Endothelial cell of umbilical vein (primary cell): ENCODE measurements around the gene RAB27B. TPM values are rescaled to one million over a fixed set of nuclear protein-coding genes. Genes with fewer than 3 reads are reported as not detected.

Experiments
- BruUV-seq: library from RNA; stranded (reverse); fragments of 400-500 nt; replicated peaks from 2 replicates; lab custom pipeline; 2021; lab: Mats Ljungman, UMichigan
- CTCF ChIA-PET: fragments of 300-600, 350-600 bp; sonication (Branson Sonifier 250); formaldehyde crosslinking; loops from one replicate; lab custom pipeline; 2021; ENCODE audit warnings: antibody characterized with exemption, inconsistent platforms; lab: Charles Lee
- POLR2A ChIA-PET: fragments of 300-600, 350-600 bp; sonication (Branson Sonifier 250); formaldehyde crosslinking; loops from one replicate; lab custom pipeline; 2021; ENCODE audit warnings: antibody characterized with exemption, inconsistent platforms; lab: Charles Lee
- DNase-seq: peaks from one replicate; pipeline ENCODE4 v3.0.0-alpha.2; 2011; ENCODE audit warnings: low read depth, low spot score
- FAIRE-seq: peaks from 2 replicates; lab custom pipeline; 2011; peaks lifted over from hg19 to GRCh38; lab: Jason Lieb, UNC
- H2AFZ ChIP-seq: 2 replicates; pipeline ENCODE4 v1.6.0; 2012; ENCODE audit warnings: low read depth, low read length, control low read depth, inconsistent platforms
- H3K27ac ChIP-seq: 2 replicates; pipeline ENCODE4 v1.5.1; 2011; ENCODE audit warnings: low read depth, mild to moderate bottlenecking, control low read depth, low read length, moderate library complexity; ENCODE audit not compliant: insufficient read depth
- H3K27me3 ChIP-seq, 2 experiments: 2 replicates each; pipeline versions ENCODE4 v1.6.0 to v1.6.1; 2011; ENCODE audit warnings: low read length in 2 of 2, mixed read lengths in 1 of 2; ENCODE audit not compliant: control insufficient read depth in 2 of 2, insufficient read depth in 2 of 2
- H3K36me3 ChIP-seq, 2 experiments: 2 replicates in 1 of 2; 3 replicates in 1 of 2; pipeline ENCODE4 v1.5.1; 2011; ENCODE audit warnings: low read length in 2 of 2, mild to moderate bottlenecking in 1 of 2, moderate library complexity in 1 of 2; ENCODE audit not compliant: control insufficient read depth in 2 of 2, insufficient read depth in 2 of 2; ENCODE audit errors: extremely low read depth in 1 of 2
- H3K4me1 ChIP-seq: 3 replicates; pipeline ENCODE4 v1.5.1; 2011; ENCODE audit warnings: mild to moderate bottlenecking, low read length; ENCODE audit not compliant: control insufficient read depth, insufficient read depth; ENCODE audit errors: extremely low read depth
- H3K4me2 ChIP-seq: 2 replicates; pipeline ENCODE4 v1.6.1; 2011; ENCODE audit warnings: low read length, control low read depth, mixed read lengths; ENCODE audit not compliant: insufficient read depth
- H3K4me3 ChIP-seq, 3 experiments: fragments of 200-600 bp in 1 of 3; sonication (generic), shearing (Covaris generic) in 1 of 3; replicated peaks in 1 of 3; 2 replicates each; pipeline ENCODE4 v1.5.1; 2011 to 2016; ENCODE audit warnings: control low read depth in 3 of 3, low read length in 3 of 3, mild to moderate bottlenecking in 2 of 3, inconsistent platforms in 1 of 3, low read depth in 1 of 3, moderate library complexity in 1 of 3; ENCODE audit not compliant: insufficient read depth in 1 of 3
- H3K79me2 ChIP-seq: 2 replicates; pipeline ENCODE4 v1.6.0; 2012; ENCODE audit warnings: low read length, inconsistent platforms; ENCODE audit not compliant: control insufficient read depth, insufficient read depth
- H3K9ac ChIP-seq: replicated peaks from 2 replicates; pipeline ENCODE3; 2011; ENCODE audit warnings: low read length, control low read depth; ENCODE audit not compliant: insufficient read depth; ENCODE audit errors: extremely low read depth
- H3K9me1 ChIP-seq: replicated peaks from 3 replicates; pipeline ENCODE4 v1.6.0; 2011; ENCODE audit warnings: mild to moderate bottlenecking, low read length; ENCODE audit not compliant: control insufficient read depth, insufficient read depth; ENCODE audit errors: extremely low read depth
- H3K9me3 ChIP-seq: replicated peaks from 2 replicates; pipeline ENCODE4 v1.5.1; 2012; ENCODE audit warnings: low read length, inconsistent platforms; ENCODE audit not compliant: control insufficient read depth, insufficient read depth
- H4K20me1 ChIP-seq: replicated peaks from 2 replicates; pipeline ENCODE3; 2011; ENCODE audit warnings: mild to moderate bottlenecking, low read length; ENCODE audit not compliant: control insufficient read depth, insufficient read depth; ENCODE audit errors: extremely low read depth
- CTCF ChIP-seq, 2 donors: IDR thresholded peaks; 1 replicate in 1 of 2; 2 replicates in 1 of 2; pipeline ENCODE4 v1.5.1; 2011; ENCODE audit warnings: low read length in 2 of 2, mild to moderate bottlenecking in 2 of 2, moderate library complexity in 2 of 2, control low read depth in 1 of 2, inconsistent platforms in 1 of 2, low read depth in 1 of 2; ENCODE audit not compliant: insufficient read depth in 1 of 2; ENCODE audit errors: extremely low read depth in 1 of 2
- EZH2 ChIP-seq: IDR thresholded peaks from 2 replicates; pipeline ENCODE4 v1.6.1; 2012; ENCODE audit warnings: borderline replicate concordance, low read depth, mild to moderate bottlenecking, moderate library complexity, low read length, inconsistent platforms; ENCODE audit not compliant: severe bottlenecking
- FOS ChIP-seq: IDR thresholded peaks from 2 replicates; pipeline ENCODE4 v1.6.1; 2011; ENCODE audit warnings: mild to moderate bottlenecking, low read length, moderate library complexity, borderline replicate concordance; ENCODE audit not compliant: insufficient read depth
- GATA2 ChIP-seq: IDR thresholded peaks from 2 replicates; pipeline ENCODE4 v1.7.0; 2011; ENCODE audit warnings: low read depth, mild to moderate bottlenecking, moderate library complexity, mixed read lengths, low read length; ENCODE audit not compliant: insufficient read length, insufficient read depth
- JUN ChIP-seq: IDR thresholded peaks from 2 replicates; pipeline ENCODE4 v1.6.1; 2011; ENCODE audit warnings: borderline replicate concordance, low read depth; ENCODE audit not compliant: insufficient read length, insufficient read depth
- MAX ChIP-seq: IDR thresholded peaks from 2 replicates; pipeline ENCODE4 v1.6.1; 2011; ENCODE audit not compliant: insufficient read depth, insufficient read length
- MYC ChIP-seq: IDR thresholded peaks from one replicate; pipeline ENCODE4 v1.6.1; 2011; ENCODE audit warnings: mild to moderate bottlenecking, low read depth, low read length
- POLR2A ChIP-seq: IDR thresholded peaks from 2 replicates; pipeline ENCODE4 v1.6.1; 2012; ENCODE audit warnings: low read depth, mild to moderate bottlenecking, control low read depth, low read length
- POLR2AphosphoS5 ChIP-seq: IDR thresholded peaks from 2 replicates; pipeline ENCODE4 v1.6.1; 2012; ENCODE audit warnings: low read depth, mild to moderate bottlenecking, control low read depth, low read length, moderate library complexity; ENCODE audit not compliant: insufficient read depth
- dilution Hi-C: fragments of 300-500 bp; cut with MboI; formaldehyde crosslinking; loops from one replicate; pipeline ENCODE4 v1.15.0; 2019; ENCODE audit warnings: low sequenced_read_pairs; ENCODE audit not compliant: extremely low pct_ligation_motif_present
- intact Hi-C: fragments of 100-400 bp; cut with micrococcal nuclease; formaldehyde crosslinking; loops from one replicate; pipeline ENCODE4 v1.10.0; 2022
- polyA plus RNA-seq, 4 experiments: library from polyadenylated mRNA; depleted of rRNA in 3 of 4; stranded (reverse) in 3 of 4; unstranded in 1 of 4; fragments of >200 nt; gene quantifications; 2 replicates each; pipeline versions ENCODE4 v1.2.1 to v1.2.3, GENCODE V29; 2011 to 2012; ENCODE audit warnings: missing spikeins in 1 of 4
- total RNA-seq: library from RNA; stranded (reverse); gene quantifications from 2 replicates; pipeline ENCODE4 v1.2.3, GENCODE V29; 2021

The RAB27B gene
- total and polyA plus RNA-seq, 2 donors (not counting 3 experiments of a cell fraction or from before 2014, with no cell fraction given) = not detected

- Histone ChIP-seq H3K9me1 (no peaks in the 10 kb centered on the region), H3K9me3 (no peaks in the 10 kb centered on the region), H3K27me3 (no peaks in the 10 kb centered on the region), H3K9ac (no peak overlapping the region), H3K36me3 (no peaks in the 10 kb centered on the region), H4K20me1 (no peaks in the 10 kb centered on the region), H3K4me3 (no peak overlapping the region), H3K4me2 (no peak overlapping the region), H3K79me2 (no peaks in the 10 kb centered on the region), H3K4me1 (no peaks in the 10 kb centered on the region), H2AFZ (no peak overlapping the region), H3K27ac (no peak overlapping the region)
- DNase-seq (no peak), FAIRE-seq (no peak)
- TF ChIP-seq GATA2 (no peak), JUN (no peak), MAX (no peak), POLR2AphosphoS5 (no peak), POLR2A (no peak), MYC (no peak), FOS (no peak), CTCF (IDR thresholded peaks at IDR 0.05; ENCODE audit: extremely low read depth in 1 of 2, insufficient read depth in 1 of 2, low read depth in 1 of 2, low read length in 2 of 2) (no peak), EZH2 (no peak)
- dilution Hi-C loops = no loop called here
- CTCF ChIA-PET = interaction anchor here (1.0 to 1.1 kb wide), 2 partner anchors 8 to 12 kb away, joined by 3 read pairs; no protein-coding TSS in a partner anchor
- BruUV-seq = no TSS peak
- POLR2A ChIA-PET = no interaction called here
- intact Hi-C loops = no loop called here
Measured at GRCh38 chr18:54926593-54927325, 98.5 kb downstream of the RAB27B start.
